Activated naive CD8-positive, alpha-beta T cell treated with anti-CD3 and anti-CD28 coated beads for 36 hours (primary cell): ENCODE results near the gene DCAF6. TPM values are rescaled to one million over a fixed set of nuclear protein-coding genes. Genes with fewer than 3 reads are reported as not detected.
A peak's percentile ranks its signal among the peaks of the same experiment; 100 is the strongest.

Experiments used
- DNase-seq: peaks from one replicate; pipeline ENCODE4 v3.0.0; 2021
- H3K27ac Mint-ChIP-seq: one replicate; pipeline ENCODE4 v1.8.0; 2022; ENCODE audit warnings: mild to moderate bottlenecking, moderate library complexity, mixed read lengths
- H3K27me3 Mint-ChIP-seq: one replicate; pipeline ENCODE4 v1.8.0; 2022; ENCODE audit warnings: mild to moderate bottlenecking, mixed read lengths
- H3K36me3 Mint-ChIP-seq: one replicate; pipeline ENCODE4 v1.8.0; 2021; ENCODE audit warnings: mild to moderate bottlenecking, mixed read lengths
- H3K4me1 Mint-ChIP-seq: one replicate; pipeline ENCODE4 v1.8.0; 2021; ENCODE audit warnings: mixed read lengths
- H3K4me3 Mint-ChIP-seq: one replicate; pipeline ENCODE4 v1.8.0; 2022; ENCODE audit warnings: mild to moderate bottlenecking, moderate library complexity, mixed read lengths
- H3K9me3 Mint-ChIP-seq: one replicate; pipeline ENCODE4 v1.8.0; 2022; ENCODE audit warnings: mixed read lengths
- total RNA-seq, 2 experiments: library from RNA; stranded (reverse); gene quantifications; one replicate each; pipeline ENCODE4 v1.2.3, GENCODE V29; 2021

DCAF6 gene
- total RNA-seq, 2 experiments from 2014 or later: 23.3 to 24.3 TPM

GRCh38 chr1:168101336-168101735, 164.9 kb downstream of the DCAF6 start:
- H3K4me1 Mint-ChIP-seq: no peaks in the 10 kb centered on the region
- DNase-seq: no peak
- no peaks in the 10 kb centered on the region for H3K36me3 Mint-ChIP-seq
- no peak overlapping the region for H3K27ac Mint-ChIP-seq
- H3K9me3 Mint-ChIP-seq: no peaks in the 10 kb centered on the region
- H3K4me3 Mint-ChIP-seq: no peak overlapping the region
- H3K27me3 Mint-ChIP-seq: no peaks in the 10 kb centered on the region

GRCh38 chr1:168102487-168102886, 166.0 kb downstream of the DCAF6 start:
- Mint-ChIP-seq H3K27me3 (no peaks in the 10 kb centered on the region), H3K4me3 (no peak overlapping the region), H3K27ac (no peak overlapping the region), H3K36me3 (no peaks in the 10 kb centered on the region), H3K9me3 (no peaks in the 10 kb centered on the region), H3K4me1 (no peaks in the 10 kb centered on the region)
- DNase-seq: no peak

- no peak for DNase-seq
- Mint-ChIP-seq H3K27me3 (no peaks in the 10 kb centered on the region), H3K4me3 (no peak overlapping the region), H3K27ac (no peak overlapping the region), H3K4me1 (no peaks in the 10 kb centered on the region), H3K36me3 (no peaks in the 10 kb centered on the region), H3K9me3 (no peaks in the 10 kb centered on the region)
These were observed 168.1 kb downstream of the DCAF6 start for GRCh38 chr1:168104535-168104934.

- H3K4me1 Mint-ChIP-seq: no peaks in the 10 kb centered on the region
- no peak for DNase-seq
- H3K4me3 Mint-ChIP-seq: no peak overlapping the region
- no peaks in the 10 kb centered on the region for H3K36me3 Mint-ChIP-seq
- no peaks in the 10 kb centered on the region for H3K27me3 Mint-ChIP-seq
- no peaks in the 10 kb centered on the region for H3K9me3 Mint-ChIP-seq
- H3K27ac Mint-ChIP-seq: no peak overlapping the region
These were observed 169.4 kb downstream of the DCAF6 start for GRCh38 chr1:168105846-168106245.

GRCh38 chr1:168106274-168106673, 169.8 kb downstream of the DCAF6 start:
- Mint-ChIP-seq H3K9me3 (no peaks in the 10 kb centered on the region), H3K36me3 (no peaks in the 10 kb centered on the region), H3K4me1 (no peaks in the 10 kb centered on the region), H3K4me3 (no peak overlapping the region), H3K27ac (no peak overlapping the region), H3K27me3 (no peaks in the 10 kb centered on the region)
- DNase-seq: no peak

- Mint-ChIP-seq H3K4me3 (no peak overlapping the region), H3K9me3 (no peaks in the 10 kb centered on the region), H3K27ac (no peak overlapping the region), H3K4me1 (peaks cover 15% of the 10 kb centered on the region), H3K27me3 (no peaks in the 10 kb centered on the region), H3K36me3 (peaks cover 1% of the 10 kb centered on the region)
- DNase-seq: no peak
These were observed 174.5 kb downstream of the DCAF6 start for GRCh38 chr1:168110896-168111545.

- Mint-ChIP-seq H3K9me3 (no peaks in the 10 kb centered on the region), H3K4me3 (no peak overlapping the region), H3K27ac (no peak overlapping the region), H3K36me3 (peaks cover 1% of the 10 kb centered on the region), H3K4me1 (peaks cover 15% of the 10 kb centered on the region), H3K27me3 (no peaks in the 10 kb centered on the region)
- DNase-seq: peak; percentile 73
These were observed 176.3 kb downstream of the DCAF6 start for GRCh38 chr1:168112673-168113305.

- Mint-ChIP-seq H3K36me3 (peaks cover 1% of the 10 kb centered on the region), H3K27ac (no peak overlapping the region), H3K4me3 (no peak overlapping the region), H3K27me3 (peaks cover 7% of the 10 kb centered on the region), H3K9me3 (peaks cover under 1% of the 10 kb centered on the region), H3K4me1 (peaks cover 15% of the 10 kb centered on the region)
- no peak for DNase-seq
These were observed 178.4 kb downstream of the DCAF6 start for GRCh38 chr1:168114845-168115244.

GRCh38 chr1:168116327-168116799, 179.9 kb downstream of the DCAF6 start:
- H3K27me3 Mint-ChIP-seq: peaks cover 16% of the 10 kb centered on the region
- H3K4me1 Mint-ChIP-seq: peaks cover 15% of the 10 kb centered on the region
- DNase-seq: no peak
- peaks cover 3% of the 10 kb centered on the region for H3K9me3 Mint-ChIP-seq
- H3K4me3 Mint-ChIP-seq: no peak overlapping the region
- H3K36me3 Mint-ChIP-seq: peaks cover 1% of the 10 kb centered on the region
- H3K27ac Mint-ChIP-seq: no peak overlapping the region

GRCh38 chr1:168119750-168120149, 183.3 kb downstream of the DCAF6 start:
- Mint-ChIP-seq H3K4me3 (no peak overlapping the region), H3K27me3 (peaks cover 27% of the 10 kb centered on the region), H3K9me3 (peaks cover 3% of the 10 kb centered on the region), H3K36me3 (no peaks in the 10 kb centered on the region), H3K27ac (no peak overlapping the region), H3K4me1 (no peaks in the 10 kb centered on the region)
- no peak for DNase-seq

- no peaks in the 10 kb centered on the region for H3K36me3 Mint-ChIP-seq
- no peak overlapping the region for H3K4me3 Mint-ChIP-seq
- H3K9me3 Mint-ChIP-seq: peaks cover 3% of the 10 kb centered on the region
- no peak for DNase-seq
- H3K4me1 Mint-ChIP-seq: no peaks in the 10 kb centered on the region
- no peak overlapping the region for H3K27ac Mint-ChIP-seq
- H3K27me3 Mint-ChIP-seq: peaks cover 27% of the 10 kb centered on the region
These were observed 185.0 kb downstream of the DCAF6 start for GRCh38 chr1:168121401-168122011.

- no peak for DNase-seq
- Mint-ChIP-seq H3K9me3 (peaks cover 2% of the 10 kb centered on the region), H3K4me1 (no peaks in the 10 kb centered on the region), H3K4me3 (no peak overlapping the region), H3K36me3 (peaks cover 2% of the 10 kb centered on the region), H3K27ac (no peak overlapping the region), H3K27me3 (peaks cover 31% of the 10 kb centered on the region)
These were observed 188.6 kb downstream of the DCAF6 start for GRCh38 chr1:168125051-168125450.

Other genes with a start within 250 kb of the DCAF6 start
- gene MPZL1, start 214.7 kb upstream of the DCAF6 start, total RNA-seq: 10 to 100 TPM; 15.9 to 17.3 TPM
- gene ADCY10, start 22.5 kb upstream of the DCAF6 start, total RNA-seq: not detected
- gene MPC2, start 389 bp downstream of the DCAF6 start, total RNA-seq: 10 to 100 TPM; 61.1 to 61.6 TPM
- under 1 TPM; 0.14 to 0.30 TPM for gene GPR161, start 200.2 kb downstream of the DCAF6 start, total RNA-seq
- gene TIPRL, start 242.3 kb downstream of the DCAF6 start, total RNA-seq: 10 to 100 TPM; 50.9 to 51.2 TPM